SK-N-SH treated with all-trans-retinoic acid at 6 μM for 48 hours (cell line): Measurements from ENCODE around the gene MAST4.

Experiments
- BACH2 ChIP-seq: fragments of 250-450 bp; sonication (Bioruptor Pico); IDR thresholded peaks from 2 replicates; pipeline ENCODE4 v1.9.0; 2021; ENCODE audit warnings: mild to moderate bottlenecking, borderline replicate concordance
- CREB5 ChIP-seq: fragments of 250-450 bp; sonication (Bioruptor Pico); IDR thresholded peaks from 2 replicates; pipeline ENCODE4 v1.5.1; 2020; ENCODE audit warnings: low read depth, mild to moderate bottlenecking, moderate library complexity
- GLIS3 ChIP-seq: fragments of 250-450 bp; sonication (Bioruptor Pico); IDR thresholded peaks from 2 replicates; pipeline ENCODE4 v1.5.0; 2020; ENCODE audit warnings: mild to moderate bottlenecking, moderate library complexity
- ISL1 ChIP-seq: fragments of 250-450 bp; sonication (Bioruptor Pico); IDR thresholded peaks from 2 replicates; pipeline ENCODE4 v2.1.2; 2022; ENCODE audit warnings: mild to moderate bottlenecking, moderate library complexity
- PATZ1 ChIP-seq: fragments of 250-450 bp; sonication (Bioruptor Pico); IDR thresholded peaks from 2 replicates; pipeline ENCODE4 v1.8.0; 2020; ENCODE audit warnings: mild to moderate bottlenecking, moderate library complexity, borderline replicate concordance
- POU6F1 ChIP-seq: fragments of 250-450 bp; sonication (Bioruptor Pico); IDR thresholded peaks from 2 replicates; pipeline ENCODE4 v1.8.0; 2021; ENCODE audit warnings: low read depth, mild to moderate bottlenecking, moderate library complexity, borderline replicate concordance
- RARB ChIP-seq: fragments of 250-450 bp; sonication (Bioruptor Pico); IDR thresholded peaks from 2 replicates; pipeline ENCODE4 v1.8.0; 2021; ENCODE audit warnings: mild to moderate bottlenecking, moderate library complexity
- SNAI2 ChIP-seq: fragments of 250-450 bp; sonication (Bioruptor Pico); IDR thresholded peaks from 2 replicates; pipeline ENCODE4 v1.5.0; 2020; ENCODE audit warnings: mild to moderate bottlenecking, moderate library complexity
- ZC3H10 ChIP-seq: fragments of 250-450 bp; sonication (Bioruptor Pico); IDR thresholded peaks from 2 replicates; pipeline ENCODE4 v1.5.1; 2021; ENCODE audit warnings: mild to moderate bottlenecking, moderate library complexity
- ZFP3 ChIP-seq: fragments of 250-450 bp; sonication (Bioruptor Pico); IDR thresholded peaks from 2 replicates; pipeline ENCODE4 v1.5.0; 2020; ENCODE audit warnings: mild to moderate bottlenecking, moderate library complexity
- ZNF565 ChIP-seq: fragments of 450-650 bp; formaldehyde crosslinking; conservative IDR thresholded peaks from 2 replicates; pipeline ENCODE4 v1.5.0; 2020; ENCODE audit warnings: low read depth, mild to moderate bottlenecking, moderate library complexity
- ZNF70 ChIP-seq: fragments of 450-650 bp; formaldehyde crosslinking; IDR thresholded peaks from 2 replicates; pipeline ENCODE4 v1.5.0; 2020; ENCODE audit warnings: mild to moderate bottlenecking, moderate library complexity
- ZNF8 ChIP-seq: fragments of 450-650 bp; formaldehyde crosslinking; IDR thresholded peaks from 2 replicates; pipeline ENCODE4 v1.5.0; 2020; ENCODE audit warnings: mild to moderate bottlenecking, moderate library complexity

- no peak for TF ChIP-seq GLIS3 (CRISPR knock-in tag)
- TF ChIP-seq ZNF70 (CRISPR knock-in tag): no peak
- TF ChIP-seq ZFP3 (CRISPR knock-in tag): no peak
- no peak for TF ChIP-seq SNAI2 (CRISPR knock-in tag)
- TF ChIP-seq BACH2 (CRISPR knock-in tag): no peak
- TF ChIP-seq RARB (CRISPR knock-in tag): no peak
- no peak for TF ChIP-seq ISL1 (CRISPR knock-in tag)
- no peak for TF ChIP-seq CREB5 (CRISPR knock-in tag)
- no peak for TF ChIP-seq ZNF8 (CRISPR knock-in tag)
- TF ChIP-seq PATZ1 (CRISPR knock-in tag): no peak
- no peak for TF ChIP-seq POU6F1 (CRISPR knock-in tag)
- no peak for TF ChIP-seq ZNF565 (CRISPR knock-in tag)
- no peak for TF ChIP-seq ZC3H10 (CRISPR knock-in tag)
Measured at GRCh38 chr5:66741394-66741793, 145.2 kb downstream of the MAST4 start.
